A673 (cell line): ENCODE measurements around the gene SLC41A3. TPM values are rescaled to one million over a fixed set of nuclear protein-coding genes. Genes with fewer than 3 reads are reported as not detected.
A peak's percentile ranks its signal among the peaks of the same experiment; 100 is the strongest.

Source experiments
- BruUV-seq: library from RNA; stranded (reverse); fragments of 400-500 nt; replicated peaks from 2 replicates; lab custom pipeline; 2021; lab: Mats Ljungman, UMichigan
- CTCF ChIA-PET: fragments of 300-600 bp; sonication (Branson Sonifier 250); formaldehyde crosslinking; loops from one replicate; lab custom pipeline; 2022; ENCODE audit warnings: antibody characterized with exemption; lab: Charles Lee
- POLR2A ChIA-PET: fragments of 300-600 bp; sonication (Branson Sonifier 250); formaldehyde crosslinking; loops from one replicate; lab custom pipeline; 2022; ENCODE audit warnings: antibody characterized with exemption; ENCODE audit not compliant: low non-redundant PET; lab: Charles Lee
- DNase-seq: peaks from one replicate; pipeline ENCODE4 v3.0.0-alpha.2; 2015; ENCODE audit warnings: low spot score
- H3K27ac ChIP-seq: fragments of 200-600 bp; sonication (generic); 2 replicates; pipeline ENCODE4 v1.5.1; 2016; ENCODE audit warnings: mixed run types, low read depth, mild to moderate bottlenecking, mixed read lengths, antibody characterized with exemption, low read length; ENCODE audit not compliant: poor library complexity, severe bottlenecking
- H3K27me3 ChIP-seq: fragments of 200-600 bp; sonication (generic); replicated peaks from 2 replicates; pipeline ENCODE4 v1.6.1; 2017; ENCODE audit warnings: mixed run types, low read depth, mild to moderate bottlenecking, mixed read lengths, antibody characterized with exemption, low read length; ENCODE audit not compliant: insufficient read depth, poor library complexity
- H3K36me3 ChIP-seq: fragments of 200-600 bp; sonication (generic); 2 replicates; pipeline ENCODE4 v1.6.1; 2016; ENCODE audit warnings: mixed run types, mild to moderate bottlenecking, mixed read lengths, antibody characterized with exemption, low read length; ENCODE audit not compliant: insufficient read depth, poor library complexity, severe bottlenecking
- H3K4me1 ChIP-seq: fragments of 200-600 bp; sonication (generic); 2 replicates; pipeline ENCODE4 v1.6.1; 2017; ENCODE audit warnings: mixed run types, mild to moderate bottlenecking, mixed read lengths, antibody characterized with exemption, low read length; ENCODE audit not compliant: insufficient read depth, poor library complexity, severe bottlenecking
- H3K4me3 ChIP-seq: fragments of 200-600 bp; sonication (generic); 2 replicates; pipeline ENCODE4 v1.5.1; 2016; ENCODE audit warnings: low read depth, mixed run types, mild to moderate bottlenecking, mixed read lengths, low read length; ENCODE audit not compliant: poor library complexity, severe bottlenecking
- H3K9me3 ChIP-seq: fragments of 200-600 bp; sonication (generic); 2 replicates; pipeline ENCODE4 v1.6.1; 2016; ENCODE audit warnings: mixed run types, low read depth, mild to moderate bottlenecking, mixed read lengths, antibody characterized with exemption, low read length; ENCODE audit not compliant: poor library complexity, severe bottlenecking
- EZH2 ChIP-seq: fragments of 200-600 bp; sonication (generic); IDR thresholded peaks from 2 replicates; pipeline ENCODE4 v1.6.1; 2017; ENCODE audit warnings: borderline replicate concordance, low read depth, mild to moderate bottlenecking, mixed read lengths, antibody characterized with exemption, low read length; ENCODE audit not compliant: poor library complexity, severe bottlenecking
- intact Hi-C: fragments of 100-400 bp; cut with micrococcal nuclease; formaldehyde crosslinking; loops from one replicate; pipeline ENCODE4 v1.10.0; 2022; ENCODE audit not compliant: unreplicated experiment
- total RNA-seq: library from RNA; stranded (reverse); gene quantifications from 2 replicates; pipeline ENCODE4 v1.2.3, GENCODE V29; 2021
- TF ChIP-seq, protein P1 (sequence below): fragments of 300-800, 200-600 bp; sonication (generic); conservative IDR thresholded peaks from 2 replicates; pipeline ENCODE4 v1.5.1; 2017; ENCODE audit warnings: low read depth, mild to moderate bottlenecking, antibody characterized with exemption, low read length, moderate library complexity, mixed read lengths

Gene SLC41A3
- total RNA-seq, 1 experiment from 2014 or later, result 56.5 TPM

DNA sequence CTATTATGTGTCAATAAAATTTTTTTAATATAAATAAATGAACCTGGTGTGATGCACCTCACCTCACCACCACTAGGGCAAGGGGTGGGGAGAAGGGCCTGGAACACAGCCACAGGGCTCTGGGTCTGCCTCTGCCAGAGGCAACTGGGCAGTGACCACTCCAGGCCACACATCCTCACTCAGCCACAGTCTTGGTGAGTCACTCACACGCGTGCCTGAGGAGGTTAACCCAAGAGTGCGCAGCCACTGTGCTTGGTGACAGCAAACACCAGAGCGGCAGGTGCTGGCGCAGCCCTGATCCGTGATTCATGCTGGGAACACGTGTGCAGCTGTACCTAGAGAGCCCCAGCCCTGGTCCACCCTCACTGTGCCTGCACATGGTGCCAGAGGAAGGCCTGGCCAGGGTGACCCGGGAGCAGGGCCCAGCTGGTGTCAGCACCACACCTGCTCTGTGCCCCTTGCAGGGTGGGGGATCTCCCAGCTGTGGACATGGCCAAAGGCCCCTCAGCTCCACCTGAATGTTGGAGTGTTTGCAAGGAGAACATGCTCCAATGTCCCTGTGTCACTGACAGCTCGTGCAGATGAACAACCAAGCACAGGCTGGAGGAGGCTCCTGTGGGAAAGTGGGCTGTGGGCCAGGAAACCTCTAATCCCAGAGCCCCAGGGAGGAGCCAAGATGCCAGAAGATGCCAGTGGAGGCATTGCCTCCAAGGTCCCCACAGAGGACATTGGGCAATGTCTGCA, 2.1 kb downstream of the SLC41A3 start:
- Histone ChIP-seq H3K36me3 (no peaks in the 10 kb centered on the region), H3K4me3 (no peak overlapping the region), H3K9me3 (peaks cover 5% of the 10 kb centered on the region), H3K4me1 (peaks cover 6% of the 10 kb centered on the region), H3K27ac (no peak overlapping the region), H3K27me3 (no peaks in the 10 kb centered on the region)
- no TSS peak for BruUV-seq
- intact Hi-C loops, result no loop called here
- ChIA-PET CTCF (no interaction called here), POLR2A (no interaction called here)
- no peak for TF ChIP-seq EZH2
- TF ChIP-seq, protein P1, sequence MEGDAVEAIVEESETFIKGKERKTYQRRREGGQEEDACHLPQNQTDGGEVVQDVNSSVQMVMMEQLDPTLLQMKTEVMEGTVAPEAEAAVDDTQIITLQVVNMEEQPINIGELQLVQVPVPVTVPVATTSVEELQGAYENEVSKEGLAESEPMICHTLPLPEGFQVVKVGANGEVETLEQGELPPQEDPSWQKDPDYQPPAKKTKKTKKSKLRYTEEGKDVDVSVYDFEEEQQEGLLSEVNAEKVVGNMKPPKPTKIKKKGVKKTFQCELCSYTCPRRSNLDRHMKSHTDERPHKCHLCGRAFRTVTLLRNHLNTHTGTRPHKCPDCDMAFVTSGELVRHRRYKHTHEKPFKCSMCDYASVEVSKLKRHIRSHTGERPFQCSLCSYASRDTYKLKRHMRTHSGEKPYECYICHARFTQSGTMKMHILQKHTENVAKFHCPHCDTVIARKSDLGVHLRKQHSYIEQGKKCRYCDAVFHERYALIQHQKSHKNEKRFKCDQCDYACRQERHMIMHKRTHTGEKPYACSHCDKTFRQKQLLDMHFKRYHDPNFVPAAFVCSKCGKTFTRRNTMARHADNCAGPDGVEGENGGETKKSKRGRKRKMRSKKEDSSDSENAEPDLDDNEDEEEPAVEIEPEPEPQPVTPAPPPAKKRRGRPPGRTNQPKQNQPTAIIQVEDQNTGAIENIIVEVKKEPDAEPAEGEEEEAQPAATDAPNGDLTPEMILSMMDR, result peak; percentile 37; the same call in 1 of the 2 replicates
- DNase-seq, result peak; percentile 73

DNA sequence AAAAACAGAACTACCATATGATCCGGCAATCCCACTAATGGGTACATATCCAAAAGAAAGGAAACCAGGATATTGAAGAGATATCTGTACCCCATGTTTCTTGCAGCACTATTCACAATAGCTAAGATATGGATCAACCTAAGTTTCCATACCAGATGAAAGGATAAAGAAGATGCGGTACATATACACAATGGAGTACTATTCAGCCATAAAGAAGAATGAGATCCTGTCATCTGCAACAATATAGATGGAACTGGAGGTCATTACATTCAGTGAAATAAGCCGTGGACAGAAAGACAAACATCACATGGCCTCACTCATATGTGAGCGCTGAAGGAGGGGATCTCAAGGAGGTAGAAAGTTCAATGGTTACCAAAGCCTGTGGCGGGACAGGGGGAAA, 3.0 kb downstream of the SLC41A3 start:
- no peak for DNase-seq
- ChIA-PET CTCF (no interaction called here), POLR2A (no interaction called here)
- H3K27me3 ChIP-seq, result no peaks in the 10 kb centered on the region
- TSS peak; percentile 11 for BruUV-seq
- H3K4me3 ChIP-seq, result no peak overlapping the region
- intact Hi-C loops, result no loop called here
- TF ChIP-seq, protein P1, result no peak
- TF ChIP-seq EZH2, result no peak
- H3K36me3 ChIP-seq, result no peaks in the 10 kb centered on the region
- H3K9me3 ChIP-seq, result no peaks in the 10 kb centered on the region
- H3K4me1 ChIP-seq, result peaks cover 6% of the 10 kb centered on the region
- H3K27ac ChIP-seq, result no peak overlapping the region

DNA sequence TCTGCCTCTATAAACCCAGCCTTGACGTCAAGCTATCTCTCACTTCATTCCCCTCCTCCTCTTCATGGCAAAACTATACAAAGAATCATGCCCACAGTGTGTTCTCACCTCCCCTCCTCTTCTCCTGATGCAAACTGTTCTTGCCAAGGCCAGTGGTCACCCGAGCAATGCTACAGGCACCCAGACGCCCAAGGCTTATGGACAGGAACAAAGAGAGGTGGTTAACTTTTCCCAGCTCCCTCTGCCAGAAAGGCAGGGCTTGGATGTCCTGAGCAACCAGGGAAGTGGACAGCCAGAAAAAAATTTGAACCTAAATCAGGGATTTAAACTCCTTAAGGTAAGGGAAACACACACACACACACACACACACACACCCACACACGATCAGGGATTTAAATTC, 5.1 kb downstream of the SLC41A3 start:
- intact Hi-C loops, result no loop called here
- Histone ChIP-seq H3K27me3 (no peaks in the 10 kb centered on the region), H3K4me1 (peaks cover 6% of the 10 kb centered on the region), H3K9me3 (no peaks in the 10 kb centered on the region), H3K36me3 (no peaks in the 10 kb centered on the region), H3K27ac (no peak overlapping the region), H3K4me3 (no peak overlapping the region)
- CTCF ChIA-PET, result no interaction called here
- no TSS peak for BruUV-seq
- TF ChIP-seq, protein P1, result no peak
- TF ChIP-seq EZH2, result no peak
- no peak for DNase-seq
- POLR2A ChIA-PET, result no interaction called here
